ENCODE measurements around the gene RBP5. TPM values are rescaled to one million over a fixed set of nuclear protein-coding genes. Genes with fewer than 3 reads are reported as not detected.

Gene RBP5
- total RNA-seq, 2 donors from 2014 or later = 19.3 to 31.2 TPM

DNA sequence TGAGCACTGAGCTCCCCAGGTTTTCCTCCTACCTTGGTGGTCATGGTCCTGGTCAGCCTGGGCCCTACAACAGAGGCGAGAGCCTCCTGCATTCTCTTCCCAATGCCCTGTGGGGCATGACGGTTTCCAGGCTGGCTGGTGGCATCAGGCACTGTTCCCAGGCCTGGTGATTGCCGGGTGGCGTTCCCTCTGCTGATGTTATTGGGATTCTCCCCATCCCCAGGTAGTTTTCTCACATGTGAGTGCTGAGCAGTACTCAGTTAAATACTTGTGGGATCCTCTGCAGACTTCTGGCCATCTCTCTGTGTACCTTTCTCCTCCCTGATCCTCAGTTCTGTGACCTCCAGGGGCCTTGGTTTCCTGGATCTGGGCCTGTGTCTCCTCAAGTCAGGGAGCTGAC is 52.2 kb downstream of the RBP5 start:
- peaks cover 5% of the 10 kb centered on the region for H3K4me1 ChIP-seq (ENCODE audit: control insufficient read depth, insufficient read depth, low read length)
- no peak overlapping the region for H3K9ac ChIP-seq (ENCODE audit: extremely low read depth, low read length, poor library complexity, severe bottlenecking)
- H3K27me3 Mint-ChIP-seq (ENCODE audit: insufficient read depth) = peaks cover 19% of the 10 kb centered on the region
- no peaks in the 10 kb centered on the region for H3K27me3 ChIP-seq (ENCODE audit: control insufficient read depth, insufficient read depth, low read length, poor library complexity, severe bottlenecking)
- H3K4me3 ChIP-seq (ENCODE audit: low read length) = no peak overlapping the region
- DNase-seq = no peak
- no peaks in the 10 kb centered on the region for H3K36me3 Mint-ChIP-seq (ENCODE audit: low read depth)
- no peaks in the 10 kb centered on the region for H3K9me3 Mint-ChIP-seq
- H3K36me3 ChIP-seq (ENCODE audit: control insufficient read depth, insufficient read depth, low read length) = no peaks in the 10 kb centered on the region
- 91 to 97% methylated on average over 4 of the region's 4 CpGs for WGBS, 2 experiments (ENCODE audit: insufficient coverage in 1 of 2, insufficient read length in 1 of 2)
- TF ChIP-seq, protein P1, sequence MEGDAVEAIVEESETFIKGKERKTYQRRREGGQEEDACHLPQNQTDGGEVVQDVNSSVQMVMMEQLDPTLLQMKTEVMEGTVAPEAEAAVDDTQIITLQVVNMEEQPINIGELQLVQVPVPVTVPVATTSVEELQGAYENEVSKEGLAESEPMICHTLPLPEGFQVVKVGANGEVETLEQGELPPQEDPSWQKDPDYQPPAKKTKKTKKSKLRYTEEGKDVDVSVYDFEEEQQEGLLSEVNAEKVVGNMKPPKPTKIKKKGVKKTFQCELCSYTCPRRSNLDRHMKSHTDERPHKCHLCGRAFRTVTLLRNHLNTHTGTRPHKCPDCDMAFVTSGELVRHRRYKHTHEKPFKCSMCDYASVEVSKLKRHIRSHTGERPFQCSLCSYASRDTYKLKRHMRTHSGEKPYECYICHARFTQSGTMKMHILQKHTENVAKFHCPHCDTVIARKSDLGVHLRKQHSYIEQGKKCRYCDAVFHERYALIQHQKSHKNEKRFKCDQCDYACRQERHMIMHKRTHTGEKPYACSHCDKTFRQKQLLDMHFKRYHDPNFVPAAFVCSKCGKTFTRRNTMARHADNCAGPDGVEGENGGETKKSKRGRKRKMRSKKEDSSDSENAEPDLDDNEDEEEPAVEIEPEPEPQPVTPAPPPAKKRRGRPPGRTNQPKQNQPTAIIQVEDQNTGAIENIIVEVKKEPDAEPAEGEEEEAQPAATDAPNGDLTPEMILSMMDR (conservative IDR thresholded peaks at IDR 0.05) = no peak
- H3K9me3 ChIP-seq (ENCODE audit: control insufficient read depth, low read length) = no peaks in the 10 kb centered on the region
- no peak overlapping the region for H3K27ac Mint-ChIP-seq
- H3K4me1 Mint-ChIP-seq = peaks cover 6% of the 10 kb centered on the region
- H3K27ac ChIP-seq (ENCODE audit: low read depth, low read length) = no peak overlapping the region
- no peak overlapping the region for H3K4me3 Mint-ChIP-seq

DNA sequence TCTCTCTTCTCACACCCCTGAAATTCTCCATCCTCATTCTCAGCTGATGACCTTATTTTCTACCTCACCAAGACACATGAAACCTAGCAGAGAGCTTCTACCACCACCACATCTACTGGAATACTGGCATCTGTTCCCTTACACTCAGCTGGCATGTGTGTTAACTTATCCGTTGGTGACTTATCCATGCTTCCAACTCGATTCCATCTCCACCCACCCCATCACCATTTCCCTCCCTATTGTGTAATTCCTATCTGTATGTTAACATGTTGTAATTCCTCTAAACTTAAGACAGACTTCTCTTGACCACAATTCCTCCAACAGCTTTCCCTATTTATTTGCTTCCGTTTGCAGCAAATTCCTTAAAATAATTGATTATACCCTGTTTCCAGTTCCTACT is 52.8 kb downstream of the RBP5 start:
- Histone ChIP-seq H3K9ac (ENCODE audit: extremely low read depth, low read length, poor library complexity, severe bottlenecking) (no peak overlapping the region), H3K36me3 (ENCODE audit: control insufficient read depth, insufficient read depth, low read length) (no peaks in the 10 kb centered on the region), H3K4me1 (ENCODE audit: control insufficient read depth, insufficient read depth, low read length) (peaks cover 5% of the 10 kb centered on the region), H3K27ac (ENCODE audit: low read depth, low read length) (no peak overlapping the region), H3K4me3 (ENCODE audit: low read length) (no peak overlapping the region), H3K27me3 (ENCODE audit: control insufficient read depth, insufficient read depth, low read length, poor library complexity, severe bottlenecking) (no peaks in the 10 kb centered on the region), H3K9me3 (ENCODE audit: control insufficient read depth, low read length) (no peaks in the 10 kb centered on the region)
- peaks cover 6% of the 10 kb centered on the region for H3K4me1 Mint-ChIP-seq
- no peak overlapping the region for H3K27ac Mint-ChIP-seq
- TF ChIP-seq, protein P1 (conservative IDR thresholded peaks at IDR 0.05) = no peak
- H3K9me3 Mint-ChIP-seq = no peaks in the 10 kb centered on the region
- DNase-seq = no peak
- 90 to 94% methylated on average over 3 of the region's 3 CpGs for WGBS, 2 experiments (ENCODE audit: insufficient coverage in 1 of 2, insufficient read length in 1 of 2)
- H3K4me3 Mint-ChIP-seq = no peak overlapping the region
- H3K27me3 Mint-ChIP-seq (ENCODE audit: insufficient read depth) = peaks cover 19% of the 10 kb centered on the region
- no peaks in the 10 kb centered on the region for H3K36me3 Mint-ChIP-seq (ENCODE audit: low read depth)

DNA sequence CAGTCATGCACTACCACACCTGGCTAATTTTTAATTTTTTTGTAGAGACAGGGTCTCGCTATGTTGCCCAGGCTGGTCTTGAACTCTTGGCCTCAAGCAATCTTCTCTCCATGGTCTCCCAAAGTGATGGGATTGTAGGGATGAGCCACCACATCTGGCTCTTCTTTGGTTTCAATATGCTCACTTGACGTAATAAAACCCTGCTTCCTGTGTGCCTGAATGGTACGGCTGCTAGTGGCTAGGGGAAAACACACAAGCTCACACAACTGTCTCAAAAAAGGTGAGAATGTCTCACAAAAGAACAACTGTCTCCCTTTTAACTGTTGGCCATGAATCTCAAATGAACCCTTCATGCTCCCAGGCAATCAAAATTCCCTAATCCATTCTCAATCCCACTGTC is 53.2 kb downstream of the RBP5 start:
- Histone ChIP-seq H3K9me3 (ENCODE audit: control insufficient read depth, low read length) (no peaks in the 10 kb centered on the region), H3K4me3 (ENCODE audit: low read length) (no peak overlapping the region), H3K4me1 (ENCODE audit: control insufficient read depth, insufficient read depth, low read length) (peaks cover 5% of the 10 kb centered on the region), H3K9ac (ENCODE audit: extremely low read depth, low read length, poor library complexity, severe bottlenecking) (no peak overlapping the region), H3K36me3 (ENCODE audit: control insufficient read depth, insufficient read depth, low read length) (no peaks in the 10 kb centered on the region), H3K27me3 (ENCODE audit: control insufficient read depth, insufficient read depth, low read length, poor library complexity, severe bottlenecking) (no peaks in the 10 kb centered on the region), H3K27ac (ENCODE audit: low read depth, low read length) (no peak overlapping the region)
- H3K27ac Mint-ChIP-seq = no peak overlapping the region
- H3K9me3 Mint-ChIP-seq = no peaks in the 10 kb centered on the region
- H3K4me1 Mint-ChIP-seq = peaks cover 6% of the 10 kb centered on the region
- H3K4me3 Mint-ChIP-seq = no peak overlapping the region
- H3K36me3 Mint-ChIP-seq (ENCODE audit: low read depth) = no peaks in the 10 kb centered on the region
- peaks cover 21% of the 10 kb centered on the region for H3K27me3 Mint-ChIP-seq (ENCODE audit: insufficient read depth)
- 91 to 96% methylated on average over 3 of the region's 3 CpGs for WGBS, 2 experiments (ENCODE audit: insufficient coverage in 1 of 2, insufficient read length in 1 of 2)
- TF ChIP-seq, protein P1 (conservative IDR thresholded peaks at IDR 0.05) = no peak
- no peak for DNase-seq
